Endothelial cell of coronary artery (primary cell): ENCODE data around the gene BORCS5. TPM values are rescaled to one million over a fixed set of nuclear protein-coding genes. Genes with fewer than 3 reads are reported as not detected.

Experiments used
- total RNA-seq: library from RNA; depleted of rRNA; stranded (reverse); fragments of >200 nt; gene quantifications from 2 replicates; pipeline ENCODE4 v1.2.3, GENCODE V29; 2014

BORCS5 gene
- total RNA-seq, result 4.9 and 6.0 TPM in 2 replicates

GRCh38 chr12:12356896-12357718 is at the start of gene BORCS5:
Gene BORCS5, plus strand, starts transcription at chr12:12357078. Its CDS starts 374 bp downstream, at chr12:12357452.

DNA sequence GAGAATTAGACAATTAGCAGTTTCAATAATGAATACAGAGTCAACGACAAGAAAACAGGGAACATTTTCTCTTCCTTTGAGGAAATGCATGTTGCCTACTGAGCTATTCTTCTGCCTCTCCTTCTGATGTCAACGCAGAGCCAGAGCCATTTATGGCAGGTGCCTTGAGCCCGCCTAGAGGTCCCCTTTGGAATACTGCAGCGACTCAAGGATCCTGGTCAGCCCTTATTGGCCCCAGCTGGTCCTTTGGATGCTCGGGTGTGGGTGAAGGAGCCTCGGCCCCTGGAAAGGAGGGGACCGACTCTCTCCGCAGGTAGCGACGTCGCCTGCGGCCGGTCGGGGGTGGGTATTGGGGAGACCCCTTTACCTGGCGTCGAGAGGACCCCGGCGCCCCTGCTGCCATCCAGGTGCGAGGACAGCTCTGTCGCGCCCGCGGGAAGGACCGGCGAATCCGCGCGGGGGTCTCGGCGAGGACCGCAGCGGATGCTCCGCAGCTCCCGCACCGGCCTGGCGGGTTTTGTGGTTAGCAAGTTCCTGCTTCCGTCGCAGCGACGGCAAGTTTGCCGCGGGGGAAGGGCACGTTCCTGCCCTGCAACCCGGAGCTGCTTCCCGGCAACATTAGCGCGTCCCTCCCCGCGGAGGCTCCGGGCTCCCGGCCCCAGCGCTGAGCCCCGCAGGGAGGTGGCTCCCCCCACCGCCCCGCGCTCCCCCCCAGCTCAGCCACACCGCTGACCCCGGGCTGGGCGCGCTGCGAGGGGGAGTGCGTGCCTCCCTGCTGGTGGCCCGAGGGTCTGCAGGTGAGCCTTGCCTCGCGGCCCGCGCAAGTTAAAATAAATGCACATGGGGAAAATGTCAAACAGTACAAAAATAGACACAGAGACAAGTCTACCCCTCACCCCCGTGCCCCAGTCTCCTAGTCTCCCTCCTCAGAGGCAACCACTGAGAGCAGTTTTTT is 6.9 kb upstream of the BORCS5 start, which contains the start of gene MANSC1:
Gene MANSC1 (minus strand): TSS at position 532 of the 955 bp plus-strand sequence. CDS start 6,928 bp downstream, outside the sequence.

Other genes with a start within 250 kb of the BORCS5 start
- gene LRP6, start 90.0 kb upstream of the BORCS5 start, total RNA-seq, result 35.4 and 44.7 TPM in 2 replicates
- gene MANSC1, start 6.8 kb upstream of the BORCS5 start, total RNA-seq, result 3.5 and 5.3 TPM in 2 replicates
- 7.2 and 10.8 TPM in 2 replicates for gene DUSP16, start 205.8 kb downstream of the BORCS5 start, total RNA-seq